Neural cell (in vitro differentiated cells): Measurements from ENCODE around the gene MARF1. TPM values are rescaled to one million over a fixed set of nuclear protein-coding genes. Genes with fewer than 3 reads are reported as not detected.
"Not testable (repeated sequence)": the region's sequence is repeated elsewhere in the genome, so short reads cannot be mapped to it uniquely, and the experiment has no call there.

Source experiments
- H2AFZ ChIP-seq: fragments of 200-600, 300-800 bp; sonication (generic), shearing (Covaris generic); 2 replicates; pipeline ENCODE4 v1.6.0; 2014; ENCODE audit warnings: low read depth, mild to moderate bottlenecking, antibody characterized with exemption, low read length, moderate library complexity
- H3F3A ChIP-seq: fragments of 200-600 bp; shearing (Covaris generic); 2 replicates; pipeline ENCODE4 v1.6.1; 2016; ENCODE audit warnings: mild to moderate bottlenecking, moderate library complexity, mixed read lengths, antibody characterized with exemption, low read length; ENCODE audit not compliant: insufficient read depth, poor library complexity, severe bottlenecking
- H3K27ac ChIP-seq: fragments of 200-600, 300-800 bp; sonication (generic), shearing (Covaris generic); 2 replicates; pipeline ENCODE4 v1.5.1; 2014; ENCODE audit warnings: mild to moderate bottlenecking, low read length, moderate library complexity
- H3K27me3 ChIP-seq: fragments of 300-800, 200-600 bp; sonication (generic), shearing (Covaris generic); 2 replicates; pipeline ENCODE4 v1.6.0; 2014; ENCODE audit warnings: mild to moderate bottlenecking, low read depth, low read length, moderate library complexity; ENCODE audit not compliant: insufficient read depth
- H3K36me3 ChIP-seq: fragments of 300-800, 200-600 bp; sonication (generic), shearing (Covaris generic); 2 replicates; pipeline ENCODE4 v1.5.1; 2014; ENCODE audit warnings: mild to moderate bottlenecking, antibody characterized with exemption, low read length, moderate library complexity; ENCODE audit not compliant: insufficient read depth
- H3K4me2 ChIP-seq: fragments of 300-800, 200-600 bp; sonication (generic), shearing (Covaris generic); 2 replicates; pipeline ENCODE4 v1.6.0; 2014; ENCODE audit warnings: mild to moderate bottlenecking, low read length
- H3K4me3 ChIP-seq: fragments of 300-800, 200-600 bp; sonication (generic), shearing (Covaris generic); 2 replicates; pipeline ENCODE4 v1.5.1; 2014; ENCODE audit warnings: mild to moderate bottlenecking, low read length, moderate library complexity
- H3K79me2 ChIP-seq: fragments of 200-600 bp; shearing (Covaris generic); replicated peaks from 2 replicates; pipeline ENCODE4 v1.6.0; 2014; ENCODE audit warnings: mild to moderate bottlenecking, low read length, moderate library complexity; ENCODE audit not compliant: insufficient read depth
- H3K9ac ChIP-seq: fragments of 300-800, 200-600 bp; sonication (generic), shearing (Covaris generic); 2 replicates; pipeline ENCODE4 v1.6.1; 2016; ENCODE audit warnings: mild to moderate bottlenecking, low read length, mixed read lengths
- H3K9me2 ChIP-seq: fragments of 200-600 bp; shearing (Covaris generic); 2 replicates; pipeline ENCODE4 v1.6.1; 2016; ENCODE audit warnings: mild to moderate bottlenecking, low read length, mixed read lengths; ENCODE audit not compliant: insufficient read depth
- H3K9me3 ChIP-seq: fragments of 200-600, 300-800 bp; sonication (generic), shearing (Covaris generic); 2 replicates; pipeline ENCODE4 v1.6.1; 2016; ENCODE audit warnings: mild to moderate bottlenecking, mixed run types, low read length, moderate library complexity, mixed read lengths
- H4K20me1 ChIP-seq: fragments of 200-600 bp; shearing (Covaris generic); 2 replicates; pipeline ENCODE4 v1.6.1; 2016; ENCODE audit warnings: mild to moderate bottlenecking, mixed run types; ENCODE audit not compliant: insufficient read depth
- EP300 ChIP-seq: fragments of 450-650 bp; conservative IDR thresholded peaks from 2 replicates; pipeline ENCODE4 v1.6.1; 2014; ENCODE audit warnings: antibody characterized with exemption, mild to moderate bottlenecking, moderate library complexity; ENCODE audit not compliant: poor library complexity, severe bottlenecking
- MXI1 ChIP-seq: fragments of 450-650 bp; conservative IDR thresholded peaks from 2 replicates; pipeline ENCODE4 v1.6.1; 2014; ENCODE audit warnings: antibody characterized with exemption, mild to moderate bottlenecking; ENCODE audit not compliant: poor library complexity, severe bottlenecking
- POLR2AphosphoS5 ChIP-seq: IDR thresholded peaks from 2 replicates; pipeline ENCODE4 v1.6.1; 2012
- RAD21 ChIP-seq: fragments of 450-650 bp; conservative IDR thresholded peaks from 2 replicates; pipeline ENCODE4 v1.6.1; 2014; ENCODE audit warnings: antibody characterized with exemption, mild to moderate bottlenecking, moderate library complexity
- REST ChIP-seq: IDR thresholded peaks from 2 replicates; pipeline ENCODE4 v1.6.1; 2012; ENCODE audit warnings: borderline replicate concordance
- SMC3 ChIP-seq: fragments of 450-650 bp; conservative IDR thresholded peaks from 2 replicates; pipeline ENCODE4 v1.6.1; 2014; ENCODE audit warnings: antibody characterized with exemption, mild to moderate bottlenecking, moderate library complexity; ENCODE audit not compliant: poor library complexity
- polyA plus RNA-seq: library from polyadenylated mRNA; depleted of rRNA; stranded (reverse); fragments of >200 nt; gene quantifications from 2 replicates; pipeline ENCODE4 v1.2.3, GENCODE V29; 2014
- TF ChIP-seq, protein P1 (sequence below): fragments of 450-650 bp; IDR thresholded peaks from 2 replicates; pipeline ENCODE4 v1.5.1; 2014; ENCODE audit warnings: antibody characterized with exemption, mild to moderate bottlenecking, moderate library complexity; ENCODE audit not compliant: poor library complexity, severe bottlenecking

MARF1 gene
- polyA plus RNA-seq, 1 donor from 2014 or later = 23.2 TPM

DNA sequence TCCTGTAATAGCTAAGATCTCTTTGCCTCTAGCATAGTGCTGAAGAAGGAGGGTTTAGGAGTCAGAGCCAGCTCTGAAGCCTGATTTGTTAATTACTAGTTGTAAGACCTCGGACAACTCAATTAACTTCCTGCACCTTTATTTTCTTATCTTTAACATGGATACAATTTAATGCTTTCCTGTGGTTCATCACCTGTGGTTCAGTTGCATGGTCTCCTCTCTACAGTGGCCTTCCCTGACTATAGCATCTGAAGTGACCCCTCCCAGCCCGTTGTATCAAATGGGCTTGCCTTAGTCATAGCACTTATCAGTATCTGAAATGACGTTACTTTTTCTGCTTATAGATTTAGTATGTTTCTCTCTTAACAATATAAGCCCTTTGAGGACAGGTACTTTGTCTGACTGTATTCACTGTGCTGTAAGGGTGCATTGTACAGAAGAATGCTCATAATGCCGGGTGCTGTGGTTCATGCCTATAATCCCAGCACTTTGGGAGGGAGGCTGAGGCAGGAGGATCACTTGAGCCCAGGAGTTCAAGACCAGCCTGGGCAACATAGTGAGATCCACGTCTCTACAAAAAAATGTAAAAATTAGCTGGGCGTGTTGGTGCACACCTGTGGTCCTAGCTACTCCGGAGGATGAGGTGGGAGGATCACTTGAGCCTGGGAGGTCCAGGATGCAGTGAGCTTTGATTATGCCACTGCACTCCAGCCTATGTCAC is 4.5 kb upstream of the MARF1 start:
- H3K79me2 ChIP-seq = peaks cover under 1% of the 10 kb centered on the region
- no peaks in the 10 kb centered on the region for H3K9me3 ChIP-seq
- H3F3A ChIP-seq = no peaks in the 10 kb centered on the region
- TF ChIP-seq RAD21 = no peak
- no peak for TF ChIP-seq REST
- TF ChIP-seq EP300 = no peak
- TF ChIP-seq MXI1 = no peak
- TF ChIP-seq POLR2AphosphoS5 = no peak
- TF ChIP-seq, protein P1, sequence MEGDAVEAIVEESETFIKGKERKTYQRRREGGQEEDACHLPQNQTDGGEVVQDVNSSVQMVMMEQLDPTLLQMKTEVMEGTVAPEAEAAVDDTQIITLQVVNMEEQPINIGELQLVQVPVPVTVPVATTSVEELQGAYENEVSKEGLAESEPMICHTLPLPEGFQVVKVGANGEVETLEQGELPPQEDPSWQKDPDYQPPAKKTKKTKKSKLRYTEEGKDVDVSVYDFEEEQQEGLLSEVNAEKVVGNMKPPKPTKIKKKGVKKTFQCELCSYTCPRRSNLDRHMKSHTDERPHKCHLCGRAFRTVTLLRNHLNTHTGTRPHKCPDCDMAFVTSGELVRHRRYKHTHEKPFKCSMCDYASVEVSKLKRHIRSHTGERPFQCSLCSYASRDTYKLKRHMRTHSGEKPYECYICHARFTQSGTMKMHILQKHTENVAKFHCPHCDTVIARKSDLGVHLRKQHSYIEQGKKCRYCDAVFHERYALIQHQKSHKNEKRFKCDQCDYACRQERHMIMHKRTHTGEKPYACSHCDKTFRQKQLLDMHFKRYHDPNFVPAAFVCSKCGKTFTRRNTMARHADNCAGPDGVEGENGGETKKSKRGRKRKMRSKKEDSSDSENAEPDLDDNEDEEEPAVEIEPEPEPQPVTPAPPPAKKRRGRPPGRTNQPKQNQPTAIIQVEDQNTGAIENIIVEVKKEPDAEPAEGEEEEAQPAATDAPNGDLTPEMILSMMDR = no peak
- no peak for TF ChIP-seq SMC3
- no peak overlapping the region for H3K4me3 ChIP-seq
- H2AFZ ChIP-seq = no peak overlapping the region
- peaks cover 5% of the 10 kb centered on the region for H3K27me3 ChIP-seq
- H3K9me2 ChIP-seq = no peaks in the 10 kb centered on the region
- H3K4me2 ChIP-seq = no peak overlapping the region
- H3K27ac ChIP-seq = no peak overlapping the region
- no peak overlapping the region for H3K9ac ChIP-seq
- no peaks in the 10 kb centered on the region for H3K36me3 ChIP-seq
- H4K20me1 ChIP-seq = no peaks in the 10 kb centered on the region

DNA sequence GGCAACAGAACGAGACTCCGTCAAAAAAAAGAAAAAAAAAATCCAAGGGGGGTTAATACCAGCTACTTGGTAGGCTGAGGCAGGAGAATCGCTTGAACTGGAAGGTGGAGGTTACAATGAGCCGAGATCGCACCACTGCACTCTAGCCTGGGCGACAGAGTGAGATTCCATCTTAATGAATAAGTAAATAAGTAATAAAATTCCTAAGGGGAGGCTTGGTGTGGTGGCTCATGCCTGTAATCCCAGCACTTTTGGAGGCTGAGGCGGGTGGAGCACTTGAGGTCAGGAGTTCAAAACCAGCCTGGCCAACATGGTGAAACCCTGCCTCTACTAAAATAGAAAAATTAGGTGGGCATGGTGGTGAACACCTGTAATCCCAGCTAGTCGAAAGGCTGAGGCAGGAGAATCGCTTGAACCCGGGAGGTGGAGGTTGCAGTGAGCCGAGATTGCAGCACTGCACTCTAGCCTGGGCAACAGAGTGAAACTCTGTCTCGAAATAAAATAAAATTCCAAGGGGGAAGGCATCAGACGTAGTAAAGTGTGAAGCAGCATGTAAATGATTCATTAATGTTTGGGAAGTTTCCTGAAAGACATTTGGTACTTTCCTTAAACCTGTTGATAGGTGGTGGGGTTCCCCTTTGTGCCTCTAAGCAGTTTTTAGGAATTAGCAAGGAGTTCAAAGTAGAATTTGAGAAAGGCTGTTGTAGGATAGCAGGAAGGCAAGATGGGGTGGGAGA is 3.8 kb upstream of the MARF1 start:
- not testable (repeated sequence) for H3F3A ChIP-seq, H3K27ac ChIP-seq, H3K27me3 ChIP-seq, H4K20me1 ChIP-seq, H3K36me3 ChIP-seq, H3K4me3 ChIP-seq, H3K4me2 ChIP-seq, H3K9ac ChIP-seq, H3K9me2 ChIP-seq, H2AFZ ChIP-seq, H3K9me3 ChIP-seq, H3K79me2 ChIP-seq

- not testable (repeated sequence) for H3K9me3 ChIP-seq, H2AFZ ChIP-seq, H3K4me3 ChIP-seq, H3K27ac ChIP-seq, H3K27me3 ChIP-seq, H3F3A ChIP-seq, H3K9me2 ChIP-seq, H3K36me3 ChIP-seq, H3K4me2 ChIP-seq, H4K20me1 ChIP-seq, H3K9ac ChIP-seq
- H3K79me2 ChIP-seq = peaks cover 25% of the 10 kb centered on the region
Measured at GRCh38 chr16:15644962-15645465, 2.1 kb upstream of the MARF1 start.
